Esophagus (tissue), 2 donors: Measurements from ENCODE around the gene RAF1. TPM values are rescaled to one million over a fixed set of nuclear protein-coding genes. Genes with fewer than 3 reads are reported as not detected.
"Not testable (repeated sequence)": the region's sequence is repeated elsewhere in the genome, so short reads cannot be mapped to it uniquely, and the experiment has no call there.

Experiments used
- H3K27ac ChIP-seq, 2 donors: one replicate each; pipeline ENCODE4 v1.5.1; 2013; ENCODE audit warnings: low read depth in 2 of 2, mild to moderate bottlenecking in 2 of 2, inconsistent platforms in 1 of 2, low read length in 1 of 2, moderate library complexity in 1 of 2
- H3K27me3 ChIP-seq, 2 donors: one replicate each; pipeline ENCODE4 v1.6.1; 2013; ENCODE audit warnings: low read length in 2 of 2, control low read depth in 1 of 2, mild to moderate bottlenecking in 1 of 2; ENCODE audit not compliant: insufficient read depth in 2 of 2, control insufficient read depth in 1 of 2
- H3K36me3 ChIP-seq, 2 donors: one replicate each; pipeline ENCODE4 v1.6.1; 2013; ENCODE audit warnings: low read length in 1 of 2; ENCODE audit not compliant: control insufficient read depth in 2 of 2, insufficient read depth in 2 of 2
- H3K4me1 ChIP-seq, 2 donors: one replicate each; pipeline ENCODE4 v1.6.1; 2013; ENCODE audit warnings: low read length in 1 of 2; ENCODE audit not compliant: control insufficient read depth in 2 of 2, insufficient read depth in 2 of 2
- H3K4me3 ChIP-seq, 2 donors: one replicate each; pipeline ENCODE4 v1.5.1; 2013; ENCODE audit warnings: low read length in 2 of 2, mild to moderate bottlenecking in 2 of 2, low read depth in 1 of 2, moderate library complexity in 1 of 2
- H3K9me3 ChIP-seq, 2 donors: one replicate each; pipeline ENCODE4 v1.6.1; 2013; ENCODE audit warnings: mild to moderate bottlenecking in 2 of 2, low read depth in 1 of 2, low read length in 1 of 2, moderate library complexity in 1 of 2; ENCODE audit not compliant: control insufficient read depth in 2 of 2, insufficient read depth in 1 of 2
- WGBS, 2 donors: extraction: QIAGEN DNeasy Blood & Tissue Kit; methylation state at CpG; one replicate each; pipeline ENCODE4 v1.1.7; 2013; 5-methylcytosine and 5-hydroxymethylcytosine counted together
- polyA plus RNA-seq, 2 donors: library from polyadenylated mRNA; stranded (reverse); fragments of 200-250 nt; gene quantifications; one replicate each; pipeline ENCODE4 v1.2.3, GENCODE V29; 2013
- donor health status: healthy with polysubstance abuse.
- donor health status: Bipolar disorder and iron deficiency.

Gene RAF1
- polyA plus RNA-seq, 2 donors, result 52.3 to 65.3 TPM

DNA sequence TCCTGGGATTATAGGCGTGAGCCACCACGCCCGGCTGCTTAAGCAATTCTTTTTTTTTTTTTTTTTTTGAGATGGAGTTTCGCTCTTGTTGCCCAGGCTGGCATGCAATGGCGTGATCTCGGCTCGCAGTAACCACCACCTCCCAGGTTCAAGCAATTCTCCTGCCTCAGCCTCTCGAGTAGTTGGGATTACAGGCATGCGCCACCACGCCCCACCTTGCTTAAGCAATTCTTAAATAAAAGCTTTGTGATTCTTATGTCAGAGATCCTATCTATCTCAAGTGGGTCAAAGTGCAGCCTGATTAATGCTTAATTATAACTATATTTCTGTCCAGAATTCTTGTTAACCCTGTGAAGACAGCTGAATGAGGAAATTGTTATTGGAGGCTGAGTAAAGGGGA lies 37.7 kb upstream of the RAF1 start:
- H3K27ac ChIP-seq, H3K4me1 ChIP-seq, H3K4me3 ChIP-seq, H3K36me3 ChIP-seq, H3K27me3 ChIP-seq, H3K9me3 ChIP-seq: not testable (repeated sequence)
- 56 to 63% methylated on average over 10 of the region's 10 CpGs for WGBS, 2 donors

DNA sequence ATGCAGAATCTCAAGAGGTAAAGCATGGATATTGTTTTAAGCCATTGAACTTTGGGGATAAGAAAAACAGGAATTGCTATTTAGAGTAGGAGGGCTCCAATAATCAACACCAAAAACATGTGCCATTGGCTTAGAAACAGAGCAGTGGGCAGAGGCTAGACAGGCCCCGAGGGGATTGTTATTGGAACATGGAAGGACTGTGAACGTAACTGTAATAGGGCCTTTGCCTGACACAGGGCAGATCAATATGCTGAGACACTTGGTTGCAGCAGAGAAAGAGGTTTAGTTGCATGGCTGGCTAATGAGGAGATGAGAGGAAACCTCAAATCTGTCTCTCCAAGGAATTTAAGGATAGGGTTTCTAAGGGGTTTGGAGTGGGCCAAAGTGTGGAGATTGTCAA lies 36.9 kb upstream of the RAF1 start:
- Histone ChIP-seq H3K4me3 (no peak overlapping the region), H3K27me3 (no peaks in the 10 kb centered on the region), H3K9me3 (no peaks in the 10 kb centered on the region), H3K4me1 (no peaks in the 10 kb centered on the region), H3K27ac (peak overlapping the region in 1 of 2 donors; percentile 18), H3K36me3 (no peaks in the 10 kb centered on the region)
- 81 to 93% methylated on average over 2 of the region's 2 CpGs for WGBS, 2 donors

DNA sequence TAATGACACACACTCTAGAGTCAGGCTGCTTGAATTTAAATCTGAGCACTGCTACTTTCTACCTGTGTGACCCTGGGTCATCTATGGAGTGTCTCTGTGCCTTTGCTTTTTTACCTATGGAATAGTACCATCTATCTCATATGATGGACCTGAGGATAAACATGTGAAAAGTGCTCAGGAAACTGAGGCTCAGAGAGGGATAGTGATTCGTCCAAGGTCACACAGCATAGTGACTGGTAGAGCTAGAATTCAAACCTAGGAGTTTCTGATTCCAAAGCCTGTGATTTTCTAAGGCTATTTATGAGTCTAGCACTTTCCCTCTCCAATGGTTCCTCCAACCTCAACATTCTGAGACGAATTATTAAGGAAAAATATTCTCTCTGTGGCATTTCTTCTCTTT lies 32.0 kb upstream of the RAF1 start:
- no peak overlapping the region for H3K27ac ChIP-seq
- H3K4me1 ChIP-seq, result peaks cover 0 to 2% of the 10 kb centered on the region in 2 donors
- H3K27me3 ChIP-seq, result no peaks in the 10 kb centered on the region
- H3K9me3 ChIP-seq, result no peaks in the 10 kb centered on the region
- H3K36me3 ChIP-seq, result no peaks in the 10 kb centered on the region
- 83 to 89% methylated on average over 2 of the region's 2 CpGs for WGBS, 2 donors
- no peak overlapping the region for H3K4me3 ChIP-seq

- Histone ChIP-seq H3K9me3 (no peaks in the 10 kb centered on the region), H3K27ac (peak overlapping the region; percentile 69 to 82), H3K4me3 (no peak overlapping the region), H3K4me1 (peaks cover 0 to 2% of the 10 kb centered on the region in 2 donors), H3K36me3 (no peaks in the 10 kb centered on the region), H3K27me3 (no peaks in the 10 kb centered on the region)
- WGBS, 2 donors, result 72 to 82% methylated on average over 3 of the region's 3 CpGs
These were observed 31.2 kb upstream of the RAF1 start for GRCh38 chr3:12695112-12695511.

DNA sequence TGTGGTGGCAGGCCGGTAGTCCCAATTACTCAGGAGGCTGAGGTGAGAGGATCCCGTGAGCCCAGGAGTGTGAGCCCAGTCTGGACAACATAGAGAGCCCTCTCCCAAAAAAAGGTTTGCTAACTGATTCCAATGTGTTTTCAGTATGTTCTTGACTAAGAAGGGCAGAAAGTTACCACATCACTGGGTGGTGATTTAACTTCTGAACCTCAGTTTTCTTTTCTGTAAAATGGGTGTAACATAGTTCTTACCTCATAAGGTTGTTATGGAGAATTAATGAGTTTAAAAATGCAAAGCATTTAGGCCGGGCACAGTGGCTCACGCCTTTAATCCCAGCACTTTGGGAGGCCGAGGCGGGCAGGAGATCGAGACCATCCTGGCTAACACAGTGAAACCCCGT lies 28.5 kb upstream of the RAF1 start:
- 89 to 94% methylated on average over 8 of the region's 8 CpGs for WGBS, 2 donors
- H3K27ac ChIP-seq, result peak overlapping the region in 1 of 2 donors; percentile 26
- H3K27me3 ChIP-seq, result no peaks in the 10 kb centered on the region
- peaks cover 0 to 2% of the 10 kb centered on the region in 2 donors for H3K4me1 ChIP-seq
- H3K9me3 ChIP-seq, result no peaks in the 10 kb centered on the region
- no peaks in the 10 kb centered on the region for H3K36me3 ChIP-seq
- H3K4me3 ChIP-seq, result no peak overlapping the region

- Histone ChIP-seq H3K27me3 (no peaks in the 10 kb centered on the region), H3K36me3 (no peaks in the 10 kb centered on the region), H3K9me3 (no peaks in the 10 kb centered on the region), H3K4me1 (peaks cover 0 to 2% of the 10 kb centered on the region in 2 donors), H3K4me3 (no peak overlapping the region), H3K27ac (no peak overlapping the region)
- 78 to 80% methylated on average over 11 of the region's 11 CpGs for WGBS, 2 donors
These were observed 26.2 kb upstream of the RAF1 start for GRCh38 chr3:12689997-12690711.

DNA sequence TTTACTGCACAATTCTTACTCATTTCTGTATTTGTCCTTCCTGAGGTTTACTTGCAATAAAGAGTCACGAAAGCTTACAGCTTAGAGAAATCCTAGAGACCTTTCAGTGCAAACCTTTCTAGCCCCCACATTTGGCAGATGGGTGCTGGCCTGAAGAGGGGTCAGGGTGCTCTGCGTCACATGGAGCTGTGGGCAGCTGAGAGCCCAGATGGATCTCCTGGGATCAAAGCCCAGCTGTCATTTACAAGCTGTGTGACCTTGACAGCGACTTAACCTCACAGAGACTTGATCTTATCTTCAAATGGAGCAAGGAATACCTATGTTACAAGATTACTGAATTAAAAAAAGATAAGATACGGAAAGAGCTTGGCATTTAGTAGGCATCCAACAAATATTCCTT lies 24.0 kb upstream of the RAF1 start:
- Histone ChIP-seq H3K36me3 (no peaks in the 10 kb centered on the region), H3K9me3 (no peaks in the 10 kb centered on the region), H3K4me1 (no peaks in the 10 kb centered on the region), H3K27me3 (no peaks in the 10 kb centered on the region), H3K27ac (no peak overlapping the region), H3K4me3 (no peak overlapping the region)
- 55 to 86% methylated on average over 4 of the region's 4 CpGs for WGBS, 2 donors

GRCh38 chr3:12686096-12686495 lies 22.2 kb upstream of the RAF1 start:
- 79% methylated on average over 3 of the region's 3 CpGs for WGBS, 2 donors

GRCh38 chr3:12681943-12682390 lies 18.1 kb upstream of the RAF1 start:
- H3K9me3 ChIP-seq, result no peaks in the 10 kb centered on the region
- no peaks in the 10 kb centered on the region for H3K36me3 ChIP-seq
- no peak overlapping the region for H3K4me3 ChIP-seq
- H3K27ac ChIP-seq, result peak overlapping the region in 1 of 2 donors; percentile 3
- no peaks in the 10 kb centered on the region for H3K4me1 ChIP-seq
- 88 to 96% methylated on average over 1 of the region's 1 CpG for WGBS, 2 donors
- no peaks in the 10 kb centered on the region for H3K27me3 ChIP-seq

More at GRCh38 chr3:12686096-12686495, 22.2 kb upstream of the RAF1 start:
- Histone ChIP-seq H3K9me3 (no peaks in the 10 kb centered on the region), H3K4me3 (no peak overlapping the region), H3K27me3 (no peaks in the 10 kb centered on the region), H3K27ac (no peak overlapping the region), H3K36me3 (no peaks in the 10 kb centered on the region), H3K4me1 (no peaks in the 10 kb centered on the region)
